ENCODE data around the gene KANK2. TPM values are rescaled to one million over a fixed set of nuclear protein-coding genes. Genes with fewer than 3 reads are reported as not detected.

The KANK2 gene
- total RNA-seq, 1 experiment from 2014 or later: 85.8 TPM

DNA sequence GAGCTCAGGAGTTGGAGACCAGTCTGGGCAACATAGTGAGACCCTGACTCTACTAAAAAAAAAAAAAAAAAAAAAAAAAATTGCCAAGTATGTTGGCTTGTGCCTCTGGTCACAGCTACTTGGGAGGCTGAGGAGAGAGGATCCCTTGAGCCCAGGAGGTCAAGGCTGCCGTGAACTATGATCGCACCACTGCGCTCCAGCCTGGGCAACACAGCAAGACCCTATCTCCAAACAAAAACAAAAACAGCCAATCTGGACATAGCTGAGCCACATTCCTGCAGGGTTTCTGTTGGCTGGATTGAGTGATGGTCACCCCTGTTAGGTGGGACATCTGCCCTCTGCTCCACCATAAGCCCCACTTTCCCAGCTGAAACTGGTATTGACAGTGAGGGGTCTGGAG, 28.5 kb upstream of the KANK2 start:
- intact Hi-C loops (cut with micrococcal nuclease; ENCODE audit: unreplicated experiment): loop anchor here (1.0 kb wide), 1 partner anchor 26 kb away; no protein-coding TSS in a partner anchor
- H3K36me3 ChIP-seq (ENCODE audit: insufficient read depth, low read length, poor library complexity, severe bottlenecking): peaks cover 14% of the 10 kb centered on the region
- TF ChIP-seq EZH2 (IDR thresholded peaks at IDR 0.05; ENCODE audit: borderline replicate concordance, low read depth, low read length, poor library complexity, severe bottlenecking): no peak
- TF ChIP-seq CTCF (conservative IDR thresholded peaks at IDR 0.05; ENCODE audit: low read depth, low read length): no peak
- CTCF ChIA-PET: no interaction called here
- POLR2A ChIA-PET (ENCODE audit: low non-redundant PET): no interaction called here
- no peak overlapping the region for H3K4me3 ChIP-seq (ENCODE audit: low read depth, low read length, poor library complexity, severe bottlenecking)
- H3K27me3 ChIP-seq (replicated peaks; ENCODE audit: insufficient read depth, low read depth, low read length, poor library complexity): no peaks in the 10 kb centered on the region
- DNase-seq (ENCODE audit: low spot score): no peak
- H3K27ac ChIP-seq (ENCODE audit: low read depth, low read length, poor library complexity, severe bottlenecking): no peak overlapping the region
- H3K4me1 ChIP-seq (ENCODE audit: insufficient read depth, low read length, poor library complexity, severe bottlenecking): no peaks in the 10 kb centered on the region
- BruUV-seq (replicated peaks): no TSS peak
- H3K9me3 ChIP-seq (ENCODE audit: low read depth, low read length, poor library complexity, severe bottlenecking): peaks cover 4% of the 10 kb centered on the region

DNA sequence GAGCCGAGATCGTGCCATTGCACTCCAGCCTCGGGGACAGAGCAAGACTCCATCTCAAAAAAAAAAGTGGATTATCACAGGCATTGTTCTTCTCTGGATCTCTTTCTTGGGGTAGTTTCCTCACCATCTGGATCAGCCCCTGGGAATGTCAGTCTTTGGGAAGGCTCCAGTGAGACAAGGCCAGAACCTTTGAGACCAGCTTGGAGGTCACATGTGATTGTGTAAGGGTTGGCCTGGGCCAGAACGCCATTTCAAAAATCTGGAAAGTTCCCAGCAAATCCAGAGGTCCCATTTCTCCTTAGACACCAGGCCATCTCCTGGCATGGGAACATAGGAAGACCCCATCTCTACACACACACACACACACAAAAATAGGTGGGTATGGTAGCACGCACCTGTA, 27.8 kb upstream of the KANK2 start:
- Histone ChIP-seq H3K36me3 (ENCODE audit: insufficient read depth, low read length, poor library complexity, severe bottlenecking) (peaks cover 14% of the 10 kb centered on the region), H3K27me3 (replicated peaks; ENCODE audit: insufficient read depth, low read depth, low read length, poor library complexity) (no peaks in the 10 kb centered on the region), H3K4me1 (ENCODE audit: insufficient read depth, low read length, poor library complexity, severe bottlenecking) (no peaks in the 10 kb centered on the region), H3K9me3 (ENCODE audit: low read depth, low read length, poor library complexity, severe bottlenecking) (peaks cover 4% of the 10 kb centered on the region), H3K27ac (ENCODE audit: low read depth, low read length, poor library complexity, severe bottlenecking) (no peak overlapping the region), H3K4me3 (ENCODE audit: low read depth, low read length, poor library complexity, severe bottlenecking) (no peak overlapping the region)
- ChIA-PET POLR2A (ENCODE audit: low non-redundant PET) (no interaction called here), CTCF (no interaction called here)
- intact Hi-C loops (cut with micrococcal nuclease; ENCODE audit: unreplicated experiment): no loop called here
- no peak for TF ChIP-seq CTCF (conservative IDR thresholded peaks at IDR 0.05; ENCODE audit: low read depth, low read length)
- TF ChIP-seq EZH2 (IDR thresholded peaks at IDR 0.05; ENCODE audit: borderline replicate concordance, low read depth, low read length, poor library complexity, severe bottlenecking): no peak
- no TSS peak for BruUV-seq (replicated peaks)
- no peak for DNase-seq (ENCODE audit: low spot score)

GRCh38 chr19:11224429-11224828, 27.1 kb upstream of the KANK2 start:
- Histone ChIP-seq H3K36me3 (ENCODE audit: insufficient read depth, low read length, poor library complexity, severe bottlenecking) (peaks cover 14% of the 10 kb centered on the region), H3K4me1 (ENCODE audit: insufficient read depth, low read length, poor library complexity, severe bottlenecking) (no peaks in the 10 kb centered on the region), H3K27me3 (replicated peaks; ENCODE audit: insufficient read depth, low read depth, low read length, poor library complexity) (no peaks in the 10 kb centered on the region), H3K4me3 (ENCODE audit: low read depth, low read length, poor library complexity, severe bottlenecking) (no peak overlapping the region), H3K27ac (ENCODE audit: low read depth, low read length, poor library complexity, severe bottlenecking) (no peak overlapping the region), H3K9me3 (ENCODE audit: low read depth, low read length, poor library complexity, severe bottlenecking) (peaks cover 4% of the 10 kb centered on the region)
- intact Hi-C loops (cut with micrococcal nuclease; ENCODE audit: unreplicated experiment): no loop called here
- BruUV-seq (replicated peaks): no TSS peak
- CTCF ChIA-PET: no interaction called here
- POLR2A ChIA-PET (ENCODE audit: low non-redundant PET): no interaction called here
- no peak for DNase-seq (ENCODE audit: low spot score)
- no peak for TF ChIP-seq EZH2 (IDR thresholded peaks at IDR 0.05; ENCODE audit: borderline replicate concordance, low read depth, low read length, poor library complexity, severe bottlenecking)
- TF ChIP-seq CTCF (conservative IDR thresholded peaks at IDR 0.05; ENCODE audit: low read depth, low read length): no peak

Data from A673 (cell line).